ENCODE data around the gene TOGARAM2. TPM values are rescaled to one million over a fixed set of nuclear protein-coding genes. Genes with fewer than 3 reads are reported as not detected.
"Not testable (repeated sequence)": the region's sequence is repeated elsewhere in the genome, so short reads cannot be mapped to it uniquely, and the experiment has no call there.

The TOGARAM2 gene
- total RNA-seq, 1 donor from 2014 or later: 0.69 TPM

DNA sequence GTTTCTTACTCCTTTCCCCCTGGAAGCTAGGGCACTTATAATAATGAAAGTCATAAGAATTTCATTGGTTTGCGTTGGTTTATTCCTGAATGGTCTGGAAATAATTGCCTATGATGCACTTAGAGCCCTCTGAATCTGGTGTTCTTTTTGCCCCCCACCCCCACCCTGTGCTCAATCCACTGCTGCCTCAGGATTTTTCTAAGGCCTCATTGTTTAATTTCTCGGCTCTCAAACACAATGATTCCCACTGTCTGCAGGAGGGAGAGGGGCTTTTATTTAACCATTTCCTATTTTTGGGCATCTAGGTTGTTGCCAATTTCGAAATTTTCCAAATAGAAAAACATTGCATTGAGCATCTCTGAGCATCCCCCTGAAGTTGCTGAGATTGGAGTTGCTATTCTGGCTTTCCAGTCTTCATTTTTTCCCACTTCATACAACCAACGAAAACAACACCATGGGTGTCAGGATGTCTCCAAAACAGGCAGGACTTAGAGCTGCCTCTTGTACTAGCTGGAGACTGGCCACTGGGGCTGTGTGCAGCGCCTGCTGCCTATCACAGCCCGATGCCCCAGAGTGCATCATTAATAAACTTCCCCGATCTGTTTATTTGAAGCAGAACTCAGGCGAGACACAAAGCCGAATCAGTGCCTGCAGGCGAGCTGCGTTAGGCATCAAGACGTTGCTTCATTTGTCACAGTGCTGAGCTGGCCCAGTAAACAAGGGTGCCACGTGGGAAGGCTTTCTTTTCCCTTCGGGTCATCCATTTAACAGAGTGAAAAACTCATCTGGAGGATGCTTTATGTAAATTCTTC is 95.0 kb downstream of the TOGARAM2 start:
- no peak for DNase-seq

DNA sequence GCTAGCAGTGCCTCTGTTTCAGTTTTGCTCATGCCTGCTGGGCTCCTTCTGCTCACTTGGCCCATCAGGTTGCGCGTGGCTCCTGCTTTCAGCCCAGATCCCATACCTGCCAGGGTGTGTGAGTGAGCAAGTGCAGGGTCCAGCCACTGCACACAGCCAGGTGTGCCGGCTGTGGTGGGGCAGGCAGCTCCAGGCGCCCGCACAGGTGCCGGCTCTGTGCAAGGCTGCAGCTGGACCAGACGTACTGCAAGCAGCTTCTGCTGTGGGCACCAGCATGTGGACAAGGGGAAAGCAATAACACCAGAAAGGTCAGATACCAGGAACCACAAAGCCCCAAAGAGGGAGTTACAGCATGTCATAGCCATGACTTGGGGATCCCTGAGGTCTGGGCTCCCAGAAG is 98.8 kb downstream of the TOGARAM2 start:
- no peak for DNase-seq

GRCh38 chr2:29080886-29081743 is 100.0 kb downstream of the TOGARAM2 start:
- no peak for DNase-seq

- no peak for DNase-seq
Measured at GRCh38 chr2:29082804-29083495, 101.9 kb downstream of the TOGARAM2 start.

DNA sequence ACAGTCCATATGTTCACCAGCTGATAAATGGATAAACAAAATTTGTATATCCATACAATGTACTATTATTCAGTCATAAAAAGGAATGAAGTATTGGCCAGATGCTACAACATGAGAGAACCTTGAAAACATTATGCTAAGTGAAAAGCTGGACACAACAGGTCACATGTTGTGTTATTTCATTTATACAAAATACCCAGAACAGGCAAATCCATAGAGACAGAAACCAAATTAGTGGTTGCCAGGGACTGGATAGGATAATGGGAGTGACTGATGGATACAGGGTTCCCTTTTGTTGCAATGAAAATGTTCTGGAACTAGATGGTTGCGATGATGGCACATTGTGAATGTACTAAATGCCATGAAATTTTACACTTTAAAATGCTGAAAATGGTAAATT is 103.5 kb downstream of the TOGARAM2 start:
- DNase-seq: no peak

GRCh38 chr2:29090311-29090710 is 109.2 kb downstream of the TOGARAM2 start:
- DNase-seq: not testable (repeated sequence)

DNA sequence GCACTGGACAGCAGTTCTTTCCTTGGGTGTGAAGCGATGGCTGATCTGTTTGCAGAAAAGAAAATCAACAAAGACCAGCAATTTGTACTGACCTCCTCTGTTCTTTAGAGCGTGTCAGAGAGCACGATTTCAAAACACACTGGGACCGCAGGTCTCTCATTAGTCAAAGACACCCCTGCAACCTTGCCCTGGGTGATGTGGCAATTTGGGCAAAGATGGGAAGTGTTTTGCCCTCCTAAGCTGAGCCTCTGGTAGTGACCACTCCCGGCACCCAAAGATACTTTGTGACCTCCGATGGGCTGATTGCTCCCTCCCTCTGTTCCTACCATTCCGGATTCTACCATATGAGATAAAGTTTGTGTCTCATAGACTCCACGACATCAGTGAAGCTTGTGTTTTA is 115.9 kb downstream of the TOGARAM2 start:
- DNase-seq: no peak

DNA sequence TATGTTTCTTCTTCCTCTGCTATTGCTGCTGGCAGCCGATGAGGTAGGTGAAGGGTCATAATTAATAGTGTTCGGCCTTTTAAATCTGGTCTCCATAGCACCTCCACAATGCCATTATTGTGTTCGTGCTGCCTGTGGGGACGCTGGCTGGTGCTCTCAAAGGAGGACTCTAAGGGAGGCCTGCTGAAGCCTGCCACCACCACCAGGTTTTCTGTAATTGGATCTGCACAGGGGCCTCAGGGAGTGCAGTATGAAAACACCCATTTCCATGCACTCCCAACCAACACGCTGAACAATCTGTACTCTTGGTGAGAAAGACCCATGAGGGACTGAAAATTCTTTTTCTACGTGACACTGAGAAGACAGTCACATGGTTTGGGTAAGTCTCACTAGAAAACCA is 116.5 kb downstream of the TOGARAM2 start:
- no peak for DNase-seq

DNA sequence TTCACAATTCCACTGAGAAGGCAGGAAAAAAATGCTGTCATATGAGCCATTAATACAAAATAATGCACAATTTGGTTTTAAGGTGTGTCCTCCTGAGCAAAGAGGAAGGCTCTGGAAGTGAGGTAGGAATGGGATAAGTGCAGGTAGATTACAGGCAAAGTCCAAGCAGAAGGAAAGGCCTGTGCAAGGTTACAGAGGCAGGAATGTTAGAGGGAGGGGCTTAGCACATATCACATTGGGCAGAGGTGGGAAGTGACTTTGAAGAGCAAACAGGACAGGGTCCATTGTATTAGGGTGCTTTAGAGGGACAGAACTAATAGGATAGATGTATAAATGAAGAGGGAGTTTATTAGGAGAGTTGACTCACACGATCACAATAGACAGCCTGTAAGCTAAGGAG is 119.5 kb downstream of the TOGARAM2 start:
- no peak for DNase-seq

Small RNA genes lying within 50 kb of the gene (small RNA-seq; reads per million reads assigned to genes)
- gene RF00019 (ENCODE audit: low replicate concordance): not detected

Other genes starting within 250 kb of the TOGARAM2 start
- gene PPP1CB, start 229.5 kb upstream of the TOGARAM2 start, total RNA-seq: 241 TPM
- gene SPDYA, start 170.5 kb upstream of the TOGARAM2 start, total RNA-seq: 3.3 TPM
- 19.3 TPM for gene TRMT61B, start 111.0 kb upstream of the TOGARAM2 start, total RNA-seq
- gene WDR43, start 86.6 kb upstream of the TOGARAM2 start, total RNA-seq: 47.7 TPM
- 0.10 TPM for gene PCARE, start 93.2 kb downstream of the TOGARAM2 start, total RNA-seq
- gene CLIP4, start 134.1 kb downstream of the TOGARAM2 start, total RNA-seq: 51.1 TPM